Transverse colon (tissue), 4 donors: ENCODE results near the gene CAMTA1. TPM values are rescaled to one million over a fixed set of nuclear protein-coding genes. Genes with fewer than 3 reads are reported as not detected.

ENCODE experiments used
- DNase-seq: peaks from one replicate; pipeline ENCODE4 v3.0.0-alpha.2; 2019
- H3K27ac ChIP-seq, 4 donors: fragments of 200-600 bp; sonication (generic); 2 replicates each; pipeline ENCODE4 v1.5.1; 2016 to 2018; ENCODE audit warnings: inconsistent platforms in 4 of 4
- H3K27me3 ChIP-seq: fragments of 200-600 bp; sonication (generic); 2 replicates; pipeline ENCODE4 v1.5.1; 2017; ENCODE audit warnings: inconsistent platforms
- H3K36me3 ChIP-seq, 4 donors: fragments of 200-600 bp; sonication (generic); 2 replicates each; pipeline ENCODE4 v1.5.1; 2017 to 2019; ENCODE audit warnings: inconsistent platforms in 4 of 4
- H3K4me1 ChIP-seq, 4 donors: fragments of 200-600 bp; sonication (generic); 2 replicates each; pipeline ENCODE4 v1.5.1; 2017 to 2020; ENCODE audit warnings: inconsistent platforms in 4 of 4
- H3K4me3 ChIP-seq, 4 donors: fragments of 200-600 bp; sonication (generic); 1 replicate in 1 of 4; 2 replicates in 3 of 4; pipeline versions ENCODE4 v1.5.1 to v1.6.1; 2017 to 2019; ENCODE audit warnings: inconsistent platforms in 4 of 4
- H3K9me3 ChIP-seq, 2 donors: fragments of 200-600 bp; sonication (generic); 2 replicates each; pipeline ENCODE4 v1.5.1; 2017 to 2019; ENCODE audit warnings: inconsistent platforms in 2 of 2
- EP300 ChIP-seq: sonication (generic); formaldehyde crosslinking; IDR thresholded peaks from one replicate; pipeline ENCODE4 v1.6.1; 2017; ENCODE audit warnings: antibody characterized with exemption, low read depth
- POLR2A ChIP-seq: fragments of 450-650 bp; IDR thresholded peaks from one replicate; pipeline ENCODE4 v1.6.1; 2016; ENCODE audit warnings: antibody characterized with exemption, mild to moderate bottlenecking, moderate library complexity
- POLR2AphosphoS5 ChIP-seq, 3 donors: sonication (generic); formaldehyde crosslinking; IDR thresholded peaks; one replicate each; pipeline ENCODE4 v1.6.1; 2016; ENCODE audit warnings: antibody characterized with exemption in 3 of 3
- WGBS, 2 donors: methylation state at CpG; one replicate each; pipeline ENCODE4 v1.1.5; 2018; ENCODE audit warnings: low coverage in 1 of 2; 5-methylcytosine and 5-hydroxymethylcytosine counted together
- in situ Hi-C, 4 donors: fragments of 200-750 bp; cut with MboI; loops; one replicate each; pipeline versions ENCODE4 v1.15.0 to v1.15.1; 2017; ENCODE audit warnings: low sequenced_read_pairs in 3 of 4, low pct_ligation_motif_present in 1 of 4, low pct_unique_long_range_greater_than_20kb in 1 of 4
- intact Hi-C: fragments of 100-400 bp; cut with DNase I; formaldehyde crosslinking; loops from one replicate; pipeline ENCODE4 v1.15.1; 2023; ENCODE audit warnings: low total_unique reads
- total RNA-seq, 4 donors: library from RNA; depleted of rRNA; stranded (reverse); fragments of >200 nt; gene quantifications; one replicate each; pipeline ENCODE4 v1.1.0, GENCODE V29; 2016
- TF ChIP-seq, protein P1 (sequence below), 5 experiments: fragments of 200-600 bp in 3 of 5; fragments of 450-650 bp in 2 of 5; sonication (generic) in 3 of 5; IDR thresholded peaks; 1 replicate in 2 of 5; 2 replicates in 3 of 5; pipeline ENCODE4 v1.5.1; 2016 to 2017; ENCODE audit warnings: antibody characterized with exemption in 5 of 5, inconsistent platforms in 3 of 5, mild to moderate bottlenecking in 2 of 5, moderate library complexity in 1 of 5

The CAMTA1 gene
- total RNA-seq, 4 donors from 2014 or later, result 93.8 to 268 (median 130) TPM

DNA sequence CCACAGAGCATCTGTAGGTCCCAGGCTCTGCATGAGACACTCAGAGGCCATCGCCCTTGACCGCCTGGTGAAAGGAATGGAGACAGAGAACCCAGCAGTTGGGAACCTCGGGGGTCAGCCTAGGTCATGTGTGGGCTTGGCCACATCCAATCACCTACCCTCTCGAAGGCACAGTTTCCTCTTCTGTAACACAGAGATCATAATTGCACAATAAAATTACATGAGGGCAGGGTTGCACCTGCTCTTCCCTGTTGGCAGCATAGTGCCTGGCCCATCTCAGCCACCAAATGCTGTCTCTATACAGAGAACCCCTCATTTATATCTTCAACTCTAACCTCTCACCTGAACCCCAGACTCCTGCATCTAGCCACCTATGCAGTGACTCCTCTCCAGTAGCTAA, 567.7 kb downstream of the CAMTA1 start:
- intact Hi-C loops (no loop called here), in situ Hi-C loops (no loop called here)
- H3K27me3 ChIP-seq, result no peaks in the 10 kb centered on the region
- DNase-seq, result no peak
- no peak overlapping the region for H3K4me3 ChIP-seq
- H3K4me1 ChIP-seq, result no peaks in the 10 kb centered on the region
- WGBS, 2 donors, result 65% methylated on average over 4 of the region's 4 CpGs; no CpG with 5 or more reads in 1 of the 2 donors
- H3K27ac ChIP-seq, result no peak overlapping the region
- H3K9me3 ChIP-seq, result no peaks in the 10 kb centered on the region
- no peak for TF ChIP-seq EP300
- no peak for TF ChIP-seq POLR2A
- TF ChIP-seq, protein P1, sequence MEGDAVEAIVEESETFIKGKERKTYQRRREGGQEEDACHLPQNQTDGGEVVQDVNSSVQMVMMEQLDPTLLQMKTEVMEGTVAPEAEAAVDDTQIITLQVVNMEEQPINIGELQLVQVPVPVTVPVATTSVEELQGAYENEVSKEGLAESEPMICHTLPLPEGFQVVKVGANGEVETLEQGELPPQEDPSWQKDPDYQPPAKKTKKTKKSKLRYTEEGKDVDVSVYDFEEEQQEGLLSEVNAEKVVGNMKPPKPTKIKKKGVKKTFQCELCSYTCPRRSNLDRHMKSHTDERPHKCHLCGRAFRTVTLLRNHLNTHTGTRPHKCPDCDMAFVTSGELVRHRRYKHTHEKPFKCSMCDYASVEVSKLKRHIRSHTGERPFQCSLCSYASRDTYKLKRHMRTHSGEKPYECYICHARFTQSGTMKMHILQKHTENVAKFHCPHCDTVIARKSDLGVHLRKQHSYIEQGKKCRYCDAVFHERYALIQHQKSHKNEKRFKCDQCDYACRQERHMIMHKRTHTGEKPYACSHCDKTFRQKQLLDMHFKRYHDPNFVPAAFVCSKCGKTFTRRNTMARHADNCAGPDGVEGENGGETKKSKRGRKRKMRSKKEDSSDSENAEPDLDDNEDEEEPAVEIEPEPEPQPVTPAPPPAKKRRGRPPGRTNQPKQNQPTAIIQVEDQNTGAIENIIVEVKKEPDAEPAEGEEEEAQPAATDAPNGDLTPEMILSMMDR (IDR thresholded peaks at IDR 0.05), result no peak
- TF ChIP-seq POLR2AphosphoS5 (IDR thresholded peaks at IDR 0.05), result no peak
- H3K36me3 ChIP-seq, result no peaks in the 10 kb centered on the region

DNA sequence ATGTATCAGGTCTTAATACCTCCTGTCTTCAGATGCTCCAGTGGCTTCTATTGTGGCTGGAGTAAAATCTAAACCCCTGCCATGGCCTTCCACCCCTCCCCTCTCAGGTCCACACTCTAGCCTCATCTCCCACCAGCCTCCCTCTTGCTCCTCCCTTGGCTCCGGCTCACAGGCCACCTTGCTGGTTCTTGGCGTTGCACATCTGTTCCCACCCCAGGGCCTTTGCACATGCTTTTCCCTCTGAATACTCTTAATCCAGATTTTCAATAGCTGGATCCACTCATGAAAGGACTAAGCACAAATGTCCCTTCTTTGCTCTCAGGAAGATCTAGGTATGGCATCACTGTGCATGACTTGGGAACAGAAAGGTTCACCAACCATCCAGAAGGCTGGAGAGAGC, 570.4 kb downstream of the CAMTA1 start:
- H3K4me1 ChIP-seq, result no peaks in the 10 kb centered on the region
- H3K27ac ChIP-seq, result no peak overlapping the region
- no peaks in the 10 kb centered on the region for H3K27me3 ChIP-seq
- in situ Hi-C loops (no loop called here), intact Hi-C loops (no loop called here)
- DNase-seq, result no peak
- no peaks in the 10 kb centered on the region for H3K9me3 ChIP-seq
- no peaks in the 10 kb centered on the region for H3K36me3 ChIP-seq
- TF ChIP-seq EP300, result no peak
- no peak for TF ChIP-seq POLR2A
- TF ChIP-seq, protein P1 (IDR thresholded peaks at IDR 0.05), result no peak
- TF ChIP-seq POLR2AphosphoS5 (IDR thresholded peaks at IDR 0.05), result no peak
- H3K4me3 ChIP-seq, result no peak overlapping the region
- WGBS, 2 donors, result 94 to 100% methylated on average over 2 of the region's 2 CpGs

DNA sequence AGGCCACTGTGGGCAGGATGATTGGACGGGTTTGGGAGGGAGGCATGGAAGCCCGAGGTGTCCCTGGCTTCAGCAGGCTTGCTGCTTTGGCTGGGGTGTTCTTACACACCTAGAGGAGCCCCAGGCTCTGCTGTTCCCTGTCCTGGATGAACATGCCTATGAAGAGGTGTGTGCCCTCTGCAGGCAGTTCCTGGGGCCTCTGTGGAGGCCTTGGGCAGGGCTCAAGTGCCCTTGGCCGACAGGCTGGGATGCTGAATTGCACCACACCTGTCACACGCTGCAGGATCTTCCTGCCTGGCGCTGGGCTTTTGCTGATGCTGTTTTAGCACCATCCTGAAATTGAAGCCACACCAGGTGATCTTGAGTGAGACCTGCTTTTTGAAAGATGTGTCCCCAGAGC, 570.8 kb downstream of the CAMTA1 start:
- in situ Hi-C loops (no loop called here), intact Hi-C loops (no loop called here)
- H3K27me3 ChIP-seq, result no peaks in the 10 kb centered on the region
- WGBS, 2 donors, result 60% methylated on average over 4 of the region's 5 CpGs; no CpG with 5 or more reads in 1 of the 2 donors
- no peak for TF ChIP-seq POLR2A
- H3K27ac ChIP-seq, result no peak overlapping the region
- no peaks in the 10 kb centered on the region for H3K9me3 ChIP-seq
- no peaks in the 10 kb centered on the region for H3K4me1 ChIP-seq
- H3K4me3 ChIP-seq, result no peak overlapping the region
- DNase-seq, result no peak
- no peaks in the 10 kb centered on the region for H3K36me3 ChIP-seq

DNA sequence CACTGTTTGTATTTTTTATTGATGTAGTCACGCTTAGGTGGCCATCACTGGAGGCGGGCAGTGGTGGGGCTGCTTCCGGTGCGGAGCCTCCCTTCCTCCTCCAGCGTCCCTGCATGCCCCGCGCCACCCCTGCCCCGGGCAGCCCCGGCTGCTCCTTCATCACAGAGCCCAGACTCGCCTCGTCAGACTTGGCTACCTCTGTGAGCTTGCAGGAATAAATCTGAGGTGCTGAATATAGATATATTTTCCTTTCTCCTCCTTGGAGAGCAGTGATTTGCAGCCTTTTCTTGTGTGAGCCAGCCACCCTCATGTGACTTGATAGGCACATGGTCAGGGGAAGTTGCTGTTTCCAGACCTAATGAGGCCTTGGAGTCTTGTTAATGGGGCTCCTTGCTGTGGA, 573.2 kb downstream of the CAMTA1 start:
- Histone ChIP-seq H3K27me3 (no peaks in the 10 kb centered on the region), H3K36me3 (no peaks in the 10 kb centered on the region), H3K27ac (no peak overlapping the region), H3K4me1 (no peaks in the 10 kb centered on the region), H3K4me3 (no peak overlapping the region), H3K9me3 (no peaks in the 10 kb centered on the region)
- DNase-seq, result no peak
- WGBS, 2 donors, result 87 to 100% methylated on average over 1 to 11 of the region's 11 CpGs
- intact Hi-C loops, result no loop called here
- TF ChIP-seq POLR2AphosphoS5 (IDR thresholded peaks at IDR 0.05) (no peak), POLR2A (no peak), EP300 (no peak)
- TF ChIP-seq, protein P1 (IDR thresholded peaks at IDR 0.05), result no peak
- in situ Hi-C loops, result no loop called here

DNA sequence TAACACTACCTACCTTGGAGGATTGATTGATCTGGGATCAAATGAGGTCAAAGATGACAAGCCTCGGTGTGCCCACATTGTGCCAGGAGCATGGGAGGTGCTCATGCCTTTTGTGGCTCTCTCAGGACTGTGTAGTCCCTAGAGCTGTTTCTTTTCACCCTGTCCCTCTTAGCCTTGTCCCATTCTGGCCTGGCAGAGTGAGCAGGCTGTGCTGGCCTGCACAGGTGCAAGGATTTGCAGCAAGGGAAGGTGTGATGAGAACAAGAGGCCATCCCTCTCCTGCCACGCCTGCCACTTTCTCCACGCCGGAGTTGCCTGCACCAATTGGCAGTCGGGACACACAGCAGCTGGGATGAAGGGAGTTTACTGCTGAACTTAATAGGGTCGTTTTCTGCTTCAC, 575.3 kb downstream of the CAMTA1 start:
- in situ Hi-C loops, result no loop called here
- WGBS, 2 donors, result 46% methylated on average over 6 of the region's 6 CpGs; no CpG with 5 or more reads in 1 of the 2 donors
- Histone ChIP-seq H3K4me1 (no peaks in the 10 kb centered on the region), H3K36me3 (no peaks in the 10 kb centered on the region), H3K9me3 (no peaks in the 10 kb centered on the region), H3K4me3 (no peak overlapping the region), H3K27ac (no peak overlapping the region), H3K27me3 (no peaks in the 10 kb centered on the region)
- TF ChIP-seq POLR2AphosphoS5 (IDR thresholded peaks at IDR 0.05), result no peak
- TF ChIP-seq, protein P1 (IDR thresholded peaks at IDR 0.05), result no peak
- no peak for TF ChIP-seq EP300
- TF ChIP-seq POLR2A, result no peak
- no peak for DNase-seq
- intact Hi-C loops, result no loop called here
